ENCODE measurements around the gene PIK3C3.

DNA sequence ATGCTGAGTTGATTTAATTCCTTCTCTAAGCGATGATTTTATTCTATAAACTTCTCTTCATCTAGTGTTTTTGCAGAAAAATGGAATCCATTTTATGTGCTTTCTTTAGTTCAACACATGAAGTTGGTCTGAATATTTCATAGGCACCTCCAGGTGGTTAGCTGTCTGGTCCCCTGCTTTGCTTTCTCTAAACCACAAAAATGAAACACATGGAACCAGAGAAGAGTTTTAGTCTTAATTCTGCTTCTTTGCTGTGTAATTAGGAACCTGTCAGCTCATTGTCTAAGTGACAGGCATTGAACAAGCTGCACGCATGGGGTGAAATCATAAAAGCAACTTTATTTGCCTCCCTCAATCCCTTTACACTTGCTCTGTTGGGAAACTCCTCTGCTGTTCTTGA, 150.4 kb downstream of the PIK3C3 start:
- TF ChIP-seq MYC (IDR thresholded peaks at IDR 0.05; ENCODE audit: low read depth, low read length) (no peak), CTCF (IDR thresholded peaks at IDR 0.05; ENCODE audit: low read depth, low read length) (no peak)

Measured in NB4 (cell line).